Esophagus muscularis mucosa (tissue), 4 donors: ENCODE data around the gene SEMA6D.

Experiments
- EP300 ChIP-seq: sonication (generic); formaldehyde crosslinking; IDR thresholded peaks from one replicate; pipeline ENCODE4 v1.6.1; 2017; ENCODE audit warnings: antibody characterized with exemption
- POLR2A ChIP-seq: fragments of 450-650 bp; IDR thresholded peaks from one replicate; pipeline ENCODE4 v1.6.1; 2017; ENCODE audit warnings: antibody characterized with exemption, moderate library complexity, mild to moderate bottlenecking, low read depth
- POLR2AphosphoS5 ChIP-seq, 2 donors: sonication (generic); formaldehyde crosslinking; IDR thresholded peaks; one replicate each; pipeline ENCODE4 v1.6.1; 2017; ENCODE audit warnings: antibody characterized with exemption in 2 of 2
- TF ChIP-seq, protein P1 (sequence below), 3 experiments: fragments of 200-600 bp in 2 of 3; fragments of 450-650 bp in 1 of 3; sonication (generic) in 2 of 3; IDR thresholded peaks; one replicate each; pipeline ENCODE4 v1.5.1; 2017 to 2019; ENCODE audit warnings: antibody characterized with exemption in 3 of 3, mild to moderate bottlenecking in 2 of 3, moderate library complexity in 1 of 3

DNA sequence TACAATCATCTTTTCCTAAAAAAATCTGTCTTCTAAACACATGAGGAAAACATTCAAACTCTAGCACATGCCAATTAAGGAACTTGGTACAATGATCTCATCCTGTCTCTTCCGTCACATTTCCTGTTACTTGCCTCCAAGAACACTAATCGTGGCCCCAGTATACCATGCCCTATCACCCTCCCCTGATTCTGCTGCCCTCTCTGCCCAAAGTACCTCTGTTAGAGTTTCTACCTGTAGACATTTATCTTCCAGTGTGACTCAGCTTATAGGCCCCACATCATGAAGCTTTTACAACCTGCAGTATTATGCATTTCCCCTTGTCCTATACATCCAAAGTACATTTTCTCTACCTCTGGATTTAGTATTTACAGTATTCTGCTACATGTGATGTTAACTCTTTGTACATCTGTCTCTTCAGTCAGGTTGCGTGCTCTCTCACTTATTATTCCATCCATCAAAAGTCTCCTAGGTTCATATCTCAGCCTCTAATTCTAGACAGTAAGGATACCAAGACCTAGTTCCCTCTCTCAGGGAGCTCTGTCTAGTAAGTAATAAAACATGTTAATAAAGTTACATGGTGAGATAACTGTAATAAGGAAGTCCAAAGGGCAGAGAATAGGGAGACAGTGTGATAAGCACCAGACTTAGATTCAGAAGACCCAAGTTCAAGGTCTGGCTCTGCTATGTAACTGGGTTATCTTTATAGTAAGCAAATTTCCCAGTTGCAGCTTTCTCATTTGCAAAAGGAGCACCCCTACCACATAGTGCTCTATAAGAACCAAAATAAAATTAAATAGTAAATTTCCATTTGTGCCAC lies 8.9 kb upstream of the SEMA6D start:
- TF ChIP-seq, protein P1, sequence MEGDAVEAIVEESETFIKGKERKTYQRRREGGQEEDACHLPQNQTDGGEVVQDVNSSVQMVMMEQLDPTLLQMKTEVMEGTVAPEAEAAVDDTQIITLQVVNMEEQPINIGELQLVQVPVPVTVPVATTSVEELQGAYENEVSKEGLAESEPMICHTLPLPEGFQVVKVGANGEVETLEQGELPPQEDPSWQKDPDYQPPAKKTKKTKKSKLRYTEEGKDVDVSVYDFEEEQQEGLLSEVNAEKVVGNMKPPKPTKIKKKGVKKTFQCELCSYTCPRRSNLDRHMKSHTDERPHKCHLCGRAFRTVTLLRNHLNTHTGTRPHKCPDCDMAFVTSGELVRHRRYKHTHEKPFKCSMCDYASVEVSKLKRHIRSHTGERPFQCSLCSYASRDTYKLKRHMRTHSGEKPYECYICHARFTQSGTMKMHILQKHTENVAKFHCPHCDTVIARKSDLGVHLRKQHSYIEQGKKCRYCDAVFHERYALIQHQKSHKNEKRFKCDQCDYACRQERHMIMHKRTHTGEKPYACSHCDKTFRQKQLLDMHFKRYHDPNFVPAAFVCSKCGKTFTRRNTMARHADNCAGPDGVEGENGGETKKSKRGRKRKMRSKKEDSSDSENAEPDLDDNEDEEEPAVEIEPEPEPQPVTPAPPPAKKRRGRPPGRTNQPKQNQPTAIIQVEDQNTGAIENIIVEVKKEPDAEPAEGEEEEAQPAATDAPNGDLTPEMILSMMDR (IDR thresholded peaks at IDR 0.05): no peak
- TF ChIP-seq POLR2AphosphoS5 (IDR thresholded peaks at IDR 0.05) (no peak), EP300 (no peak), POLR2A (no peak)
